HG03469 (cell line): ENCODE results near the gene CD38.
"Not testable (repeated sequence)": the region's sequence is repeated elsewhere in the genome, so short reads cannot be mapped to it uniquely, and the experiment has no call there.

Experiments
- ATAC-seq: cut with Tn5 transposase; IDR thresholded peaks from one replicate; pipeline ENCODE4 v1.9.1; 2021; ENCODE audit warnings: mild to moderate bottlenecking, moderate library complexity, moderate number of reproducible peaks; ENCODE audit not compliant: unreplicated experiment

The CD38 gene

GRCh38 chr4:15758294-15758693, 19.8 kb upstream of the CD38 start:
- ATAC-seq: no peak

- ATAC-seq: not testable (repeated sequence)
These were observed 15.7 kb upstream of the CD38 start for GRCh38 chr4:15762460-15762859.

- no peak for ATAC-seq
These were observed 12.7 kb upstream of the CD38 start for GRCh38 chr4:15765391-15765790.

GRCh38 chr4:15765910-15766697, 12.0 kb upstream of the CD38 start:
- ATAC-seq: no peak

GRCh38 chr4:15766821-15767220, 11.3 kb upstream of the CD38 start:
- no peak for ATAC-seq

- no peak for ATAC-seq
These were observed 8.9 kb upstream of the CD38 start for GRCh38 chr4:15769202-15769601.

- ATAC-seq: peak; percentile 86
These were observed 6.7 kb upstream of the CD38 start for GRCh38 chr4:15771216-15772058.

GRCh38 chr4:15774020-15774420, 4.1 kb upstream of the CD38 start:
- ATAC-seq: no peak

- no peak for ATAC-seq
These were observed 1.1 kb upstream of the CD38 start for GRCh38 chr4:15776871-15777648.

GRCh38 chr4:15777697-15778288, 335 bp upstream of the CD38 start:
- ATAC-seq: no peak

- ATAC-seq: no peak
These were observed 1.2 kb downstream of the CD38 start for GRCh38 chr4:15779306-15779705.

- no peak for ATAC-seq
These were observed 1.7 kb downstream of the CD38 start for GRCh38 chr4:15779809-15780208.

- ATAC-seq: peak; percentile 30
These were observed 3.4 kb downstream of the CD38 start for GRCh38 chr4:15781427-15782095.

- no peak for ATAC-seq
These were observed 5.5 kb downstream of the CD38 start for GRCh38 chr4:15783676-15784075.

GRCh38 chr4:15784959-15785634, 7.0 kb downstream of the CD38 start:
- ATAC-seq: peak; percentile 84

- ATAC-seq: no peak
These were observed 8.6 kb downstream of the CD38 start for GRCh38 chr4:15786743-15787142.

GRCh38 chr4:15792974-15793373, 14.8 kb downstream of the CD38 start:
- ATAC-seq: no peak

- ATAC-seq: no peak
These were observed 15.6 kb downstream of the CD38 start for GRCh38 chr4:15793506-15794363.

- no peak for ATAC-seq
These were observed 16.3 kb downstream of the CD38 start for GRCh38 chr4:15794426-15794825.
